Mesothelial cell of epicardium (in vitro differentiated cells): ENCODE measurements around the gene GSTM5. TPM values are rescaled to one million over a fixed set of nuclear protein-coding genes. Genes with fewer than 3 reads are reported as not detected.
"Not testable (repeated sequence)": the region's sequence is repeated elsewhere in the genome, so short reads cannot be mapped to it uniquely, and the experiment has no call there.

Experiments used
- DNase-seq, 2 experiments: peaks; one replicate each; pipeline ENCODE4 v3.0.0; 2021; ENCODE audit warnings: low spot score in 2 of 2; ENCODE audit not compliant: unreplicated experiment in 2 of 2
- H3K27ac Mint-ChIP-seq: 2 replicates; pipeline ENCODE4 v1.8.0; 2021; ENCODE audit warnings: mixed read lengths
- H3K27me3 Mint-ChIP-seq: 2 replicates; pipeline ENCODE4 v1.8.0; 2021; ENCODE audit warnings: low read depth, mixed read lengths
- H3K36me3 Mint-ChIP-seq: 2 replicates; pipeline ENCODE4 v1.8.0; 2021; ENCODE audit warnings: mixed read lengths
- H3K4me1 Mint-ChIP-seq: 2 replicates; pipeline ENCODE4 v1.8.0; 2021; ENCODE audit warnings: mixed read lengths
- H3K4me3 Mint-ChIP-seq: 2 replicates; pipeline ENCODE4 v1.8.0; 2021; ENCODE audit warnings: mild to moderate bottlenecking, moderate library complexity, mixed read lengths
- H3K9me3 Mint-ChIP-seq: 2 replicates; pipeline ENCODE4 v1.8.0; 2021; ENCODE audit warnings: mixed read lengths
- total RNA-seq: library from RNA; stranded (reverse); gene quantifications from 3 replicates; pipeline ENCODE4 v1.2.1, GENCODE V29; 2021
- TF ChIP-seq, protein P1 (sequence below): fragments of 200-600 bp; sonication (generic); IDR thresholded peaks from one replicate; pipeline ENCODE4 v1.5.0; 2021; ENCODE audit warnings: antibody characterized with exemption; ENCODE audit not compliant: unreplicated experiment

Gene GSTM5
- total RNA-seq, 1 donor from 2014 or later = 0.29 TPM

- Mint-ChIP-seq H3K27me3 (no peaks in the 10 kb centered on the region), H3K4me3 (no peak overlapping the region), H3K9me3 (peaks cover 3% of the 10 kb centered on the region), H3K4me1 (peaks cover 21% of the 10 kb centered on the region), H3K27ac (peak overlapping the region; percentile 5), H3K36me3 (peaks cover 23% of the 10 kb centered on the region)
- TF ChIP-seq, protein P1, sequence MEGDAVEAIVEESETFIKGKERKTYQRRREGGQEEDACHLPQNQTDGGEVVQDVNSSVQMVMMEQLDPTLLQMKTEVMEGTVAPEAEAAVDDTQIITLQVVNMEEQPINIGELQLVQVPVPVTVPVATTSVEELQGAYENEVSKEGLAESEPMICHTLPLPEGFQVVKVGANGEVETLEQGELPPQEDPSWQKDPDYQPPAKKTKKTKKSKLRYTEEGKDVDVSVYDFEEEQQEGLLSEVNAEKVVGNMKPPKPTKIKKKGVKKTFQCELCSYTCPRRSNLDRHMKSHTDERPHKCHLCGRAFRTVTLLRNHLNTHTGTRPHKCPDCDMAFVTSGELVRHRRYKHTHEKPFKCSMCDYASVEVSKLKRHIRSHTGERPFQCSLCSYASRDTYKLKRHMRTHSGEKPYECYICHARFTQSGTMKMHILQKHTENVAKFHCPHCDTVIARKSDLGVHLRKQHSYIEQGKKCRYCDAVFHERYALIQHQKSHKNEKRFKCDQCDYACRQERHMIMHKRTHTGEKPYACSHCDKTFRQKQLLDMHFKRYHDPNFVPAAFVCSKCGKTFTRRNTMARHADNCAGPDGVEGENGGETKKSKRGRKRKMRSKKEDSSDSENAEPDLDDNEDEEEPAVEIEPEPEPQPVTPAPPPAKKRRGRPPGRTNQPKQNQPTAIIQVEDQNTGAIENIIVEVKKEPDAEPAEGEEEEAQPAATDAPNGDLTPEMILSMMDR = no peak
- DNase-seq = no peak
These were observed 20.4 kb downstream of the GSTM5 start for GRCh38 chr1:109732390-109732881.

- H3K9me3 Mint-ChIP-seq = peaks cover 3% of the 10 kb centered on the region
- no peak for DNase-seq
- H3K4me3 Mint-ChIP-seq = no peak overlapping the region
- H3K27me3 Mint-ChIP-seq = no peaks in the 10 kb centered on the region
- TF ChIP-seq, protein P1 = no peak
- H3K27ac Mint-ChIP-seq = no peak overlapping the region
- peaks cover 32% of the 10 kb centered on the region for H3K36me3 Mint-ChIP-seq
- peaks cover 21% of the 10 kb centered on the region for H3K4me1 Mint-ChIP-seq
These were observed 21.3 kb downstream of the GSTM5 start for GRCh38 chr1:109733236-109733870.

DNA sequence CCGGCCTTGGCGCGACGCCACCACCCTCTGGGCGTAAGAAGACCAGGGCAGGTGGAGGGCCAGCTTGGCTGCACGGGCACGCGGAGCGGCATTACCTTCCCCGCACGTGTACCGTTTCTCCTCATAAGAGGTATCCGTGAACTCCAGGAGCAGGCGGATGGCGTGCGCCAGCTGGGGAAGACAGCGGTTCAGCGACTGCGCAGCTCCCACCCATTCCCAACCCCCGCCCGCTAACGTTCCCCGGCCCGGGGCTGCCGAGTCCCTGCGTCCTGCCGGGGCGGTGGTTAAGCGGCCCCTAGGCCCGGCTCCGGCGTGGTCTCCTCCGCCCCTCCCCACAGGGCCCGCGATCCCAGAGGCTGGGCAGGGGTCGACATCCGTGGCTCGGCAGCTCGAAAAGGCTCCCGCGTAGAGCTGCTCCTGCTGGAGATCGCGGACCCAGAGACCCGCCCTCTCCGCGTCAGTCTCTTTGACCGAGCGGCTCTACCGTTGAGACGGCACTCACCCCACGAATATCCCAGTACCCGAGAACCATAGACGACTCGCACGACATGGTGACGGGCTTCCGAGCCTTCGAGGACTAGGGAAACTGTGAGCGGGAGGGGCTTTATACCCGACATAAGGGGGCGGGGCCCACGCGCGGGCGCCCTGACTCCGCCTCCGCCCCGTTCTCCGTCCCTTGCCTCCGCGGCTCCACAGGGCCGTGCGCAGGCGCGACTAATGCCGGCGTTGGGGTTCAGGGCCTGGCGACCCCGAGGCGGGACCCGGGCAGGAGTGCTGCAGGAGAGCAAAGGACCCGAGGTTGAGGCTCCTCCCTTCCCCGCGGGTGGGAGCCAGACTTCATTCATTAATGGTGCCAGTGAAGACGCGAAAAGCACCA, 27.9 kb downstream of the GSTM5 start:
- Mint-ChIP-seq H3K4me1 (peaks cover 13% of the 10 kb centered on the region), H3K4me3 (peak overlapping the region; percentile 87), H3K9me3 (no peaks in the 10 kb centered on the region), H3K36me3 (peaks cover 21% of the 10 kb centered on the region), H3K27me3 (peaks cover 3% of the 10 kb centered on the region), H3K27ac (peak overlapping the region; percentile 79)
- TF ChIP-seq, protein P1 = no peak
- peak; percentile 72 to 89 for DNase-seq

GRCh38 chr1:109740615-109741373, 28.7 kb downstream of the GSTM5 start, which contains the start of gene GSTM3:
Gene GSTM3 (minus strand): TSS chr1:109741038. CDS start chr1:109740287, 751 bp downstream.
- Mint-ChIP-seq H3K4me3 (peak within 1 kb of the TSS; percentile 87), H3K27me3 (peaks cover 4% of the 10 kb centered on the region), H3K36me3 (peaks cover 19% of the 10 kb centered on the region), H3K9me3 (no peaks in the 10 kb centered on the region), H3K4me1 (peaks cover 13% of the 10 kb centered on the region), H3K27ac (peak within 1 kb of the TSS; percentile 79)
- DNase-seq = no peak
- TF ChIP-seq, protein P1 = no peak

GRCh38 chr1:109748311-109748710, 36.3 kb downstream of the GSTM5 start:
- H3K36me3 Mint-ChIP-seq, H3K27ac Mint-ChIP-seq, H3K9me3 Mint-ChIP-seq, DNase-seq, H3K4me1 Mint-ChIP-seq, H3K4me3 Mint-ChIP-seq: not testable (repeated sequence)
- peaks cover 15% of the 10 kb centered on the region for H3K27me3 Mint-ChIP-seq
